ENCODE results near the gene GLDC.

GLDC gene

DNA sequence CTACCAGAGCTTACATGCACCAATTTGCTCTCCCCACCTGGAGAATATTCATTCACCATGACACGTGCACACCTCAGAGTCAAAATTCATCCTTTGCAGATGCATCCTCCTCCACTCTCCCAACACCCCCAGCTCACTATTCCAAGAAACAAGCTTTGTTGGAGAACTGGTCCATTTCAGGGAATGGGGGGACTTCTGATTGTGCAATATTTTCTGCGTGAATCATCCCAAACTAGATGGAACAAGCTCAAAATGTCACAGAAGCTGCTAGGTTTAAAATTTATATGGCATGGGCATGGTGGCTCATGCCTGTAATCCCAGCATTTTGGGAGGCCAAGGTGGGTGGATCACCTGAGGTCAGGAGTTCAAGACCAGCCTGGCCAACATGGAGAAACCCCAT is 3.6 kb downstream of the GLDC start:
- Histone ChIP-seq H3K27ac (replicated peaks) (no peak overlapping the region), H3K4me3 (replicated peaks; ENCODE audit: insufficient read depth, low read length) (no peak overlapping the region), H3K27me3 (ENCODE audit: insufficient read depth, poor library complexity, severe bottlenecking) (peaks cover 37% of the 10 kb centered on the region)
- no peak for DNase-seq (ENCODE audit: low read depth in 1 of 2, low spot score in 1 of 2)
- no peak for TF ChIP-seq SPI1 (IDR thresholded peaks at IDR 0.05; ENCODE audit: borderline replicate concordance, low read depth)
- TF ChIP-seq REST (IDR thresholded peaks at IDR 0.05; ENCODE audit: insufficient replicate concordance, low read depth), result no peak
- TF ChIP-seq, protein P1, sequence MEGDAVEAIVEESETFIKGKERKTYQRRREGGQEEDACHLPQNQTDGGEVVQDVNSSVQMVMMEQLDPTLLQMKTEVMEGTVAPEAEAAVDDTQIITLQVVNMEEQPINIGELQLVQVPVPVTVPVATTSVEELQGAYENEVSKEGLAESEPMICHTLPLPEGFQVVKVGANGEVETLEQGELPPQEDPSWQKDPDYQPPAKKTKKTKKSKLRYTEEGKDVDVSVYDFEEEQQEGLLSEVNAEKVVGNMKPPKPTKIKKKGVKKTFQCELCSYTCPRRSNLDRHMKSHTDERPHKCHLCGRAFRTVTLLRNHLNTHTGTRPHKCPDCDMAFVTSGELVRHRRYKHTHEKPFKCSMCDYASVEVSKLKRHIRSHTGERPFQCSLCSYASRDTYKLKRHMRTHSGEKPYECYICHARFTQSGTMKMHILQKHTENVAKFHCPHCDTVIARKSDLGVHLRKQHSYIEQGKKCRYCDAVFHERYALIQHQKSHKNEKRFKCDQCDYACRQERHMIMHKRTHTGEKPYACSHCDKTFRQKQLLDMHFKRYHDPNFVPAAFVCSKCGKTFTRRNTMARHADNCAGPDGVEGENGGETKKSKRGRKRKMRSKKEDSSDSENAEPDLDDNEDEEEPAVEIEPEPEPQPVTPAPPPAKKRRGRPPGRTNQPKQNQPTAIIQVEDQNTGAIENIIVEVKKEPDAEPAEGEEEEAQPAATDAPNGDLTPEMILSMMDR (IDR thresholded peaks at IDR 0.05; ENCODE audit: insufficient read depth, low read length), result no peak
- TF ChIP-seq POLR2AphosphoS5 (IDR thresholded peaks at IDR 0.05; ENCODE audit: low read depth), result no peak
- no peak for TF ChIP-seq GABPA (IDR thresholded peaks at IDR 0.05; ENCODE audit: low read depth)

DNA sequence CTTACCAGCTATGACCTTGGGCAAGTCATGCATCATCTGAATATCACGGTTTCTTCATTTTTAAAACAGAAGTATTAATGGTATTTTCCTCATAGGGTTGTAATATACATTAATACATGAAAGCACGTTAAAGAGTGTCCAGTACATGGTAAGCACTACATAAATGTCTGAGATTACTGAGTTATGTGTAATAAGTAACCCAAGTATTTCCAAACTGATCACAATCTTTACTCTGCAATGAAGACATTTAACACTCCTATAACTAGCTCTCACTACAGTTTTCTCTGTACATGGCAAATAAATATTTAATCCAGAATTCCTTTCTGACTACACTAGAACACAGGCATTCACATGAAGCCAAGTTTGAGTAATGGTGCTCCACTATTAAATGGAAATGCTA is 4.0 kb downstream of the GLDC start:
- no peak for TF ChIP-seq GABPA (IDR thresholded peaks at IDR 0.05; ENCODE audit: low read depth)
- no peak for TF ChIP-seq SPI1 (IDR thresholded peaks at IDR 0.05; ENCODE audit: borderline replicate concordance, low read depth)
- TF ChIP-seq, protein P1 (IDR thresholded peaks at IDR 0.05; ENCODE audit: insufficient read depth, low read length), result no peak
- TF ChIP-seq REST (IDR thresholded peaks at IDR 0.05; ENCODE audit: insufficient replicate concordance, low read depth), result no peak
- no peak for TF ChIP-seq POLR2AphosphoS5 (IDR thresholded peaks at IDR 0.05; ENCODE audit: low read depth)
- Histone ChIP-seq H3K27me3 (ENCODE audit: insufficient read depth, poor library complexity, severe bottlenecking) (peaks cover 34% of the 10 kb centered on the region), H3K27ac (replicated peaks) (no peak overlapping the region), H3K4me3 (replicated peaks; ENCODE audit: insufficient read depth, low read length) (no peak overlapping the region)
- DNase-seq (ENCODE audit: low read depth in 1 of 2, low spot score in 1 of 2), result no peak

DNA sequence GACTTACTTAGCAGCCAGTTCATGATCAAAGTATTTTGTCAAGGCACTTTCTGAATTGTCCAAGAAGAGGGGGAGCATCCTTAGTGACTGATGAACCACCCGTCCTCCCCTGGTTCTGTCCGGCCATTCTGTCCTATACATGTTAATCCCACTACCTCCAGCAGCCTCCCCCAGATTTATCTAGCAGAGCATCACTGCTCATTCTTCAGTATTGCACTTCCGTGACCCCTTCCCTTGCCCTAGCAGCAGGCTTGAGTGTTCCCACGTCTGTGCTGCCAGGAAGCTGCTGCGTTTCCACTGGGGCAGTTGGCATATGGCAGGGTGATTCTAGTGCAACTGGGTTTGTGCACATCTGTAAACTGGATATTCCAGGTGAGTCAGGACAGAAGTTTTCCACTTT is 4.5 kb downstream of the GLDC start:
- no peak overlapping the region for H3K4me3 ChIP-seq (replicated peaks; ENCODE audit: insufficient read depth, low read length)
- peaks cover 31% of the 10 kb centered on the region for H3K27me3 ChIP-seq (ENCODE audit: insufficient read depth, poor library complexity, severe bottlenecking)
- no peak overlapping the region for H3K27ac ChIP-seq (replicated peaks)
- no peak for TF ChIP-seq SPI1 (IDR thresholded peaks at IDR 0.05; ENCODE audit: borderline replicate concordance, low read depth)
- TF ChIP-seq GABPA (IDR thresholded peaks at IDR 0.05; ENCODE audit: low read depth), result no peak
- TF ChIP-seq, protein P1 (IDR thresholded peaks at IDR 0.05; ENCODE audit: insufficient read depth, low read length), result no peak
- no peak for TF ChIP-seq POLR2AphosphoS5 (IDR thresholded peaks at IDR 0.05; ENCODE audit: low read depth)
- no peak for TF ChIP-seq REST (IDR thresholded peaks at IDR 0.05; ENCODE audit: insufficient replicate concordance, low read depth)
- no peak for DNase-seq (ENCODE audit: low read depth in 1 of 2, low spot score in 1 of 2)
